ENCODE measurements around the gene RPH3AL. TPM values are rescaled to one million over a fixed set of nuclear protein-coding genes. Genes with fewer than 3 reads are reported as not detected.
A peak's percentile ranks its signal among the peaks of the same experiment; 100 is the strongest.

The RPH3AL gene
- total RNA-seq, 2 experiments from 2014 or later, result 1.6 to 2.2 TPM

DNA sequence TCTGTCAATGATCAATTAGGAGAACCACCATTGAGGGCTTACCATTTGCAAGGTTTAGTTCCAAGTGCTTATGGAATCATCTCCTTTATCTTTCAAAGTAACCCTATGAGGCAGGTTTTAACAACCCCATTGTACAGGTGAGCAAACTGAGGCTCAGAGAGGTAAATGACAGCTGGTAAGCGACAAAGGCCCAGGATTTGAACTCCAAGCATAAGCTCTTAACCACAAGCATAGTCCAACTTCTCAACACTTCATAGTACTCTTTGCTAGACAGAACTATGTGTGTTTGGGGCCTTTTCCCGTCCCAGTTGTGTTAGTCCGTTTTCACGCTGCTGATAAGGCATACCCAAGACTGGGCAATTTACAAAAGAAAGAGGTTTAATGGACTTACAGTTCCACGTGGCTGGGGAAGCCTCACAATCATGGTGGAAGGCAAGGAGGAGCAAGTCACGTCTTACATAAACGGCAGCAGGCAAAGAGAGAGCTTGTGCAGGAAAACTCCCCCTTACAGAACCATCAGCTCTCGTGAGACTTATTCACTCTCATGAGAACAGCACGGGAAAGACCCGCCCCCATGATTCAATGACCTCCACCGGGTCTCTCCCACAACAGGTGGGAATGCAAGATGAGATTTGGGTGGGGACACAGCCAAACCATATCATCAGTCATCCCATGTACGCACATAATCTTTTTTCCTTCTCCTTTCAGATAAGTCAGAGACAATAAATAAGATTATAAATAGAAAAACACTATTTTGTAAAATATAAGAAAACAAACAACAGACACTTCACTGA lies 6.4 kb downstream of the RPH3AL start:
- H3K27ac Mint-ChIP-seq, result no peak overlapping the region
- intact Hi-C loops (cut with micrococcal nuclease), result no loop called here
- H3K4me3 Mint-ChIP-seq, result no peak overlapping the region
- no peak for DNase-seq
- peaks cover 8% of the 10 kb centered on the region for H3K9me3 Mint-ChIP-seq
- H3K4me1 Mint-ChIP-seq (ENCODE audit: low read depth), result no peaks in the 10 kb centered on the region
- H3K36me3 Mint-ChIP-seq (ENCODE audit: low read depth), result no peaks in the 10 kb centered on the region
- CTCF ChIA-PET, result no interaction called here
- H3K27me3 Mint-ChIP-seq (ENCODE audit: low read depth), result no peaks in the 10 kb centered on the region

DNA sequence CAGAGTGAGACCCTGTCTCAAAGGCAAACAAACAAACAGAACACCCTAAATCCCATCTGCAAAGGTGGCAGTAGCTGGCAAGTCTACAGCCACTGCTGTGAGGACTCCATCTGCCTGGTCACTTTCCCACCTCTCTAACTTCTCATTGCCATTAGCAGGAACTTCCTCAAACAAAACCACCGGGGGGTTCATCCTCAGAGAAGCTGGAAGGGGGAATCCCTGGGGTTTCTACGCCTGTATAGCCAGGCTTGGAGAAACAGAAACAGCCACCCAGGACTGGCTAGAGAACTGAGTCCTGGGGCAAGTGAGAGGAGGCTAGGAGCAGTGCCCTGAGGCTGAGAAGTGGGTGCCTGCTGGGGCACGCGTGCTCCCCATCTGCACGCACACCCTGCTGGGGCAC lies 7.3 kb downstream of the RPH3AL start:
- DNase-seq, result no peak
- Mint-ChIP-seq H3K27ac (no peak overlapping the region), H3K4me3 (no peak overlapping the region), H3K4me1 (ENCODE audit: low read depth) (no peaks in the 10 kb centered on the region), H3K9me3 (peaks cover 8% of the 10 kb centered on the region), H3K27me3 (ENCODE audit: low read depth) (no peaks in the 10 kb centered on the region), H3K36me3 (ENCODE audit: low read depth) (no peaks in the 10 kb centered on the region)
- intact Hi-C loops (cut with micrococcal nuclease), result no loop called here
- CTCF ChIA-PET, result no interaction called here

DNA sequence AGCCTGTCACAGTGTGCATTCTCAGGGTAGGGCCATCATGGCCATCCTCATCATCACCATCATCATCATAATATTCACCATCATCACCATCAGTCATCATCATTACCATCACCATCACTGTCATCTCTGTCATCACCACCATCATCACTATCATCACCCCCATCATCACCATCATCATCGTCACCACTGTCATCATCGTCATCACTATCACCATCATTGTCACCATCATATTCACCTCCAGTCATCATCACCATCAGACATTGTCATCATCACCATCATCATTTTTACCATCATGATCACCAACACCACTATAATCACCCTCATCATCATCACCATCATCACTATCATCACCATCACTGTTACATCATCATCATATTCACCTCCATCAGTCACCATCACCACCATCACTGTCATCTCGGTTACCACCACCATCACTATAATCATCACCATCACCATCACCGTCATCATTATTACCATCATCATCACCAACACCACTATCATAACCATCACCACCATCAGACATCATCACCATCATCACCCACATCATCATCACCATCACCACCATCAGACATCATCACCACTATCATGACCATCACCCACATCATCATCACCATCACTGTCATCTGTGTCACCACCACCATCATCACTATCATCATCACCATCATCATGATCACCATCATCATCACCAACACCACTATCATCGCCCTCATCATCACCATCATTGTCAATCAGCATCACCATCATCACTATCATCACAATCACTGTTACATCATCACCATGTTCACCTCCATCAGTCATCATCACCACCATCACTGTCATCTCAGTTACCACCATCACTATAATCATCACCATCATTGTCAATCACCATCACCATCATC lies 8.5 kb downstream of the RPH3AL start:
- H3K27me3 Mint-ChIP-seq (ENCODE audit: low read depth), result no peaks in the 10 kb centered on the region
- DNase-seq, result no peak
- H3K27ac Mint-ChIP-seq, result no peak overlapping the region
- CTCF ChIA-PET, result no interaction called here
- no peaks in the 10 kb centered on the region for H3K4me1 Mint-ChIP-seq (ENCODE audit: low read depth)
- H3K4me3 Mint-ChIP-seq, result no peak overlapping the region
- H3K36me3 Mint-ChIP-seq (ENCODE audit: low read depth), result no peaks in the 10 kb centered on the region
- intact Hi-C loops (cut with micrococcal nuclease), result no loop called here
- peaks cover 8% of the 10 kb centered on the region for H3K9me3 Mint-ChIP-seq

DNA sequence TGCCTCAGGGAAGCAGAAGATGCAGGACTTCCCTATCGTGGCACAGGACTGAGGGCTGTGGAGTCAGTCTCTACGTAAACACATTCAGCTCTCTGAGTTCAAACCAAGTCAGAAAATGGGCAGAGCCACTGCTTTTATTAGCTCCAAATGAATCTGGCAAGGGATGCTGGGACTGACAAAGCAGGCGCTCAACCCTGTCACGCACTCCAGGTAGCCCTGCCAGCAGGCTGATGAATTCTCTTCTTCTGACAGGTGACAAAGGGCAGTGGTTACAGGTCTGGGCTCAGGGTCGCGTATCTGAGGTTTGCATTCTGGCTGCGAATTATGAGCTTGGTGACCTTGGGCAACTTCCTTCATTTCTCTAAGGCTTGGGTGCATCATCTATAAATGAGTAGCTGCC lies 9.4 kb downstream of the RPH3AL start:
- Mint-ChIP-seq H3K27ac (no peak overlapping the region), H3K27me3 (ENCODE audit: low read depth) (no peaks in the 10 kb centered on the region), H3K9me3 (peaks cover 8% of the 10 kb centered on the region), H3K36me3 (ENCODE audit: low read depth) (no peaks in the 10 kb centered on the region), H3K4me3 (no peak overlapping the region), H3K4me1 (ENCODE audit: low read depth) (no peaks in the 10 kb centered on the region)
- CTCF ChIA-PET, result no interaction called here
- intact Hi-C loops (cut with micrococcal nuclease), result no loop called here
- DNase-seq, result no peak

DNA sequence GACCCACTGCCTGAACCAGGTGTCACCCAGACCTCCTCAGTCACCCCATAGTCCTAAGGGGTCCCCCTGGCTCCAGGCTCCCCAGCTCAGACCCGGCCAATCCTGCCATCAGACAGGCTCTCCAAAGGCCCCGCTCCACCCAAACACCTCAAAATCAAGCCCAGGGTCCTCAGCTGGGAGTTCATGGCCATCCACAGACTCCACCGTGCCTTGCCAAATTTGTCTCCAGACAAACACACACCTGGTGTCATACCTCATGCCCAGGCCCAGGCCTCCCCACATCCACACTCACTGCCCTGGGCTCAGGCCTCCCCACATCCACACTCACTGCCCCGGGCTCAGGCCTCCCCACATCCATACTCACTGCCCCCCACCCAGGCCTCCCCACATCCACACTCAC lies 12.5 kb downstream of the RPH3AL start:
- no peak overlapping the region for H3K4me3 Mint-ChIP-seq
- H3K9me3 Mint-ChIP-seq, result peaks cover 8% of the 10 kb centered on the region
- H3K27ac Mint-ChIP-seq, result no peak overlapping the region
- no peaks in the 10 kb centered on the region for H3K27me3 Mint-ChIP-seq (ENCODE audit: low read depth)
- no peaks in the 10 kb centered on the region for H3K36me3 Mint-ChIP-seq (ENCODE audit: low read depth)
- H3K4me1 Mint-ChIP-seq (ENCODE audit: low read depth), result peaks cover 17% of the 10 kb centered on the region
- intact Hi-C loops (cut with micrococcal nuclease), result no loop called here
- DNase-seq, result no peak
- CTCF ChIA-PET, result no interaction called here

DNA sequence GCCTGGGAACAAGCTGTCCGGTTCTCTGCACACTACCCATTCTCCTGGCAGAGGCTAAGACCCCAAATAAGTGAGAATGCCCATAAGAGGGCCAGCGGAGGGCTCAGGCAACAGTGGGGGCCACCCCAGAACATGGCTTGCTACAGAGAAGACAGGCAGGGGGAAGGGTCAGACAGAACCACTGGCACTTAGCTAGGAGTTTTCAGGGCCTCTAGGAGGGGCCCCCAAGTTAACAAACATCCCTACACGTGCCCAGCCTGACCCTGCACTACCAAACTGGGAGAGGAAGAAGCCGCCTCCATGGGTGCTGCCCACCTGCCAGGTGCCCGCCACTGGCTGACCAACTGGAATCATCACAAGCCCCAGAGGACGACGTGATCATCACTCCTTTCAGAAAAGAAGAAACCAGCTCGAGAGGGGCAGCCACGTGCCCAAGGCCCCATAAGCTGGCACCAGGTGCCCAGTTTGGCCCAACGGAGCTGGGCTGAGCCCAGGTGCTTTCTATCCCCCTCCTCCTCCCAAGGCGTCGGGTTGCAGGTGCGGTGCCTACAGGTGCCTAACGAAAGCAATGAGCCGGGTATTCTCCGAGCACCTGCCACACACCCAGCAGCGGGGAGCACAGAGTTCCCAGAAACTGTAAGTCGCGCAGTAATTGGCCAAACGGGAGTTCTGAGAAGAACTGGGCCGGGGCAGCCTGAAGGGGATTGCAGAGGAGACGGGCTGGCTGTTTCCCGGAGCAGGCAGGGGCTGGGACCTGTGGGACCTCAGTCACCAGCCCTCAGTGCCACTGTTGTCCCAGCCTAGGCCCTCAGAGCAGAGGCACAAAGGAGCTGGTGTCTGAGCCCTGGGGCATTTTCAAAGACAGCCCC lies 13.2 kb downstream of the RPH3AL start:
- Mint-ChIP-seq H3K27ac (no peak overlapping the region), H3K4me3 (no peak overlapping the region), H3K27me3 (ENCODE audit: low read depth) (no peaks in the 10 kb centered on the region), H3K9me3 (peaks cover 6% of the 10 kb centered on the region), H3K4me1 (ENCODE audit: low read depth) (peaks cover 21% of the 10 kb centered on the region), H3K36me3 (ENCODE audit: low read depth) (no peaks in the 10 kb centered on the region)
- CTCF ChIA-PET, result no interaction called here
- DNase-seq, result no peak
- intact Hi-C loops (cut with micrococcal nuclease), result no loop called here

DNA sequence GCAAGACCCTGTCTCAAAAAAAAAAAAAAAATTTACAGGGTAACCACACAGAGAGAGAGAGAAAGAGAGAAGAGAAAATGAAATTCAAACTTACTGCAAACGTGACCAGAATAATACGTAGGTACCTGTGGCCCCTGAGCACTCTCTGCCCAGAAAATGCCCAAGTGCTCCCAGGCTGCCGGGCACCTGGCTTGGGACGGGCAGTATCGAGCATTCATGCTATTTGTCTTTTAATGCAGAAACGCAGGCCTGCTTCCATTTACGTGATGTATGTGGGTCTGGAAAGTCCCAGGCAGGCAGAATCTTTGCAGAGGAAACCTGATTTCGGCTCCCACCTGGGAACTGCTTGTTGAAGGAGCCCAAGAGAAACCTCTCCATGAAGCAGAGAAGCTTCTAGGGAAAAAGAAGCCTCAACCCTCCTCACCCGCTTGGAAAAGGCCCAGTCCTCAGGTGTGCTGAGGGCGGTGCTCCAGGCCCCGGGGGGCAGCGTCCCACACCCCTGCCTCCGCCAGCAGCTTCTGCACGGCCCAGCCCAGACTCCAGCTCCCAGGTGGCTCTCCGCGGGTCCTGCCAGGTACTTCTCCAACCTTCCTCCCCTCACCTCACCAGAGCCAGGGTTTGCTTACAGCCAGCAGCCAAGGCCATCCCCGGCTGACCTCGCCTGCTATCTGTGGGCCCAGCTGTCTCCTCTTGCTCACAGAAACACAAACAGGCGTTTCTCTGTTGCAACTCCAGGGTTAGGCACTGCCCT lies 14.0 kb downstream of the RPH3AL start:
- no peak overlapping the region for H3K4me3 Mint-ChIP-seq
- no peak for DNase-seq
- H3K27me3 Mint-ChIP-seq (ENCODE audit: low read depth), result no peaks in the 10 kb centered on the region
- no peak overlapping the region for H3K27ac Mint-ChIP-seq
- CTCF ChIA-PET, result no interaction called here
- H3K9me3 Mint-ChIP-seq, result no peaks in the 10 kb centered on the region
- intact Hi-C loops (cut with micrococcal nuclease), result no loop called here
- peaks cover 28% of the 10 kb centered on the region for H3K4me1 Mint-ChIP-seq (ENCODE audit: low read depth)
- H3K36me3 Mint-ChIP-seq (ENCODE audit: low read depth), result no peaks in the 10 kb centered on the region

DNA sequence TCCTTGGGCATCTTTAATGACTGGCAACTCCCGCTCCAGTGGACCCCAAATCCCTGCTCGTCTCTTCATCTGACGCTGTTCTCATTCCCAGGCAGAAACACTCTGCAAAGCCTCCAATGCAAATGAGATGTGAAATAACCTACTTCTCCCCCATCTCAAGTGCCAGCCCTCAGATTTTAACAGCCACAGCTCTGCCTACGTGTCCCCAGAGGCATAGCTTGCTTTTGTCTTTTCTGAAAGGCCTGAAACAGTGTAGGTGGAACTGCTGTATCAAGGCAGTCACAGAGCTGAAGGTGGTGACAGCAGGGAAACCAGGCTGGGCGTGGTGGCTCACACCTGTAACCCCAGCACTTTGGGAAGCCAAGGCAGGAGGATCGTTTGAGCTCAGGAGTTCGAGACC lies 14.7 kb downstream of the RPH3AL start:
- no peak for DNase-seq
- peaks cover 33% of the 10 kb centered on the region for H3K4me1 Mint-ChIP-seq (ENCODE audit: low read depth)
- H3K27ac Mint-ChIP-seq, result no peak overlapping the region
- no peaks in the 10 kb centered on the region for H3K9me3 Mint-ChIP-seq
- intact Hi-C loops (cut with micrococcal nuclease), result no loop called here
- no peaks in the 10 kb centered on the region for H3K27me3 Mint-ChIP-seq (ENCODE audit: low read depth)
- no peak overlapping the region for H3K4me3 Mint-ChIP-seq
- CTCF ChIA-PET, result no interaction called here
- H3K36me3 Mint-ChIP-seq (ENCODE audit: low read depth), result no peaks in the 10 kb centered on the region

DNA sequence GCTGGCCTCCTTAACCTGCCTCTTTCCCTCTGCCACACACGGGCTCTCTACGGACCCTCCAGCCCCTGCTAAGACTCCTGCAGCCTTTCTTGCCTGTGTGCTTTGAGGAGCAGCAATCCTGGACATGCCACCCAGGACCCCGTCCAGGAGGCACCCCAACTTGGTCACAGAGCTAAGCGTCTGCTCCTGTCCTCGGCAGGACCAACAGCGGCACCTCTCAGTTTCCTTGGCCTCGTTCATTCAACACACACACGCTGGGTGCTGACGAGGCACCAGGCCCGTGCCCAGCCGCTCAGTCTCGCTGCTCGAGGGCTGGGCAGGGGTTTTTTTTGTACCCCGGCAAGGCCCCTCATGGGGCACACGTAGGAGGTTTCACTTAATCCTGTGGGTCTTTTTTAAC lies 15.2 kb downstream of the RPH3AL start:
- no peak for DNase-seq
- Mint-ChIP-seq H3K27ac (no peak overlapping the region), H3K9me3 (no peaks in the 10 kb centered on the region), H3K4me3 (no peak overlapping the region), H3K27me3 (ENCODE audit: low read depth) (no peaks in the 10 kb centered on the region), H3K36me3 (ENCODE audit: low read depth) (no peaks in the 10 kb centered on the region), H3K4me1 (ENCODE audit: low read depth) (peaks cover 33% of the 10 kb centered on the region)
- CTCF ChIA-PET, result no interaction called here
- intact Hi-C loops (cut with micrococcal nuclease), result no loop called here

DNA sequence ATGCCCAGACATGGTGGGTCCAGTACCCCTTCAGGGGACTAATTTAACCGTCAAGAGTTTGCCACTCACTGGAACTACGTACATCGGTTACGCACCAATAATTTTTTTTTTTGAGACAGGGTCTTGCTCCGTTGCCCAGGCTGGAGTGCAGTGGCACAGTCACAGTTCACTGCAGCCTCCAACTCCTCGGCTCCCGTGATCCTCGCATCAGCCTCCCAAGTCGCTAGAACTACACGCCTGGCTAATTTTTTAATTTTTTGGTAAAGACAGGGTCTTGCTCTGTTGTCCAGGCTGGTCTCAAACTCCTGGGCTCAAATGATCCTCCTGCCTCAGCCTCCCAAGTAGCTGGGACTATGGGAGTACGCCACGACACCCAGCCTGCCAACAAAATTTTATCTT lies 15.6 kb downstream of the RPH3AL start:
- Mint-ChIP-seq H3K36me3 (ENCODE audit: low read depth) (no peaks in the 10 kb centered on the region), H3K27ac (no peak overlapping the region), H3K4me3 (no peak overlapping the region), H3K27me3 (ENCODE audit: low read depth) (no peaks in the 10 kb centered on the region), H3K4me1 (ENCODE audit: low read depth) (peaks cover 37% of the 10 kb centered on the region), H3K9me3 (no peaks in the 10 kb centered on the region)
- DNase-seq, result no peak
- CTCF ChIA-PET, result no interaction called here
- intact Hi-C loops (cut with micrococcal nuclease), result no loop called here

DNA sequence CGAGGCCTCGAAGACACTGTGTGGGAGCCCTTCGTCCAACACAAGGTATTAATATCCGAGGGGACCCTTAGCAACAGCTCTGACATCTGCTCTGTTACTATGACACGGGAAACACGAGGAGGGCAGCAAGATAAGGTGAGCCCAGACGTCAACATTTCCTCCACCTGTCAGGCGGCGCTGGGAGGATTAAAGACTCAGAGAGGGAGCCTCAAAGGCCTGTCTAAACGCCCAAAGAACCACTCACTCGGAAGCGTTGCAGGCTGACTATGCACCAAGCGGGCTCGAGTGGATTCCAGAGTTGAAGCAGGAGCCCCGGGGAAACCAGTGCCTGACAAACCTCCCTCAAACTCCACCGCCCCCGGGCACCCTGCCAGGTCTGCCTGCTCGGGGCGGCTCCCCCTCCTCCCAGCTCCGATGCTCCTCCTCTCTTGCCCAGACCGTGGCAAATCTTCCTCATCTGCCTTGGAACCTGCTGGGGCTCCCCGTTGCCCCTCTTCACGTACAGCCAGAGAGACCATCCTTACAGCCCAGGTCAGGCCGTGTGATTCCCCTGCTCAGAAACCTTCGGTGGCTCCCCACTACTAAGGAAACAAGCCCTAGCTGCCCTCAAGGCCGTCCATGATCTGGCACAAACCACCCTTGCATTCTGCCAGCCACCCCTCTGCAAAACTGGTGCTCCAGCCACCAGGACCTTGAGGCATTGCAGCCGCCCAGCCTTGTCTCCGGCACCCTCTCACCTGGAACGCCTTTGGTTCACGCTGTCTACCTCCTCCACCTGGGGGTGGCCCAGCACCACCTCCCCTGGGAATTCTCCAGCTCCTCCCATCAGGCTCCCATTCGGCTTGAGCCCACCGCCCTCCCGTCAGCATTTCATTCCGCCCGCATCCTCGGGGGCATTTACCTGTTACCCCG lies 16.2 kb downstream of the RPH3AL start:
- peak overlapping the region; percentile 24 for H3K4me3 Mint-ChIP-seq
- CTCF ChIA-PET, result no interaction called here
- no peaks in the 10 kb centered on the region for H3K9me3 Mint-ChIP-seq

More for the DNA sequence above, 16.2 kb downstream of the RPH3AL start:
- H3K27me3 Mint-ChIP-seq (ENCODE audit: low read depth), result no peaks in the 10 kb centered on the region
- intact Hi-C loops (cut with micrococcal nuclease), result no loop called here
- H3K27ac Mint-ChIP-seq, result no peak overlapping the region
- H3K4me1 Mint-ChIP-seq (ENCODE audit: low read depth), result peaks cover 44% of the 10 kb centered on the region
- peak; percentile 55 for DNase-seq
- no peaks in the 10 kb centered on the region for H3K36me3 Mint-ChIP-seq (ENCODE audit: low read depth)
